ENCODE data around the gene NAP1L1.

Gene NAP1L1

GRCh38 chr12:76024102-76024781 is 60.2 kb downstream of the NAP1L1 start:
- DNase-seq (ENCODE audit: low read depth): no peak
- TF ChIP-seq, protein P1, sequence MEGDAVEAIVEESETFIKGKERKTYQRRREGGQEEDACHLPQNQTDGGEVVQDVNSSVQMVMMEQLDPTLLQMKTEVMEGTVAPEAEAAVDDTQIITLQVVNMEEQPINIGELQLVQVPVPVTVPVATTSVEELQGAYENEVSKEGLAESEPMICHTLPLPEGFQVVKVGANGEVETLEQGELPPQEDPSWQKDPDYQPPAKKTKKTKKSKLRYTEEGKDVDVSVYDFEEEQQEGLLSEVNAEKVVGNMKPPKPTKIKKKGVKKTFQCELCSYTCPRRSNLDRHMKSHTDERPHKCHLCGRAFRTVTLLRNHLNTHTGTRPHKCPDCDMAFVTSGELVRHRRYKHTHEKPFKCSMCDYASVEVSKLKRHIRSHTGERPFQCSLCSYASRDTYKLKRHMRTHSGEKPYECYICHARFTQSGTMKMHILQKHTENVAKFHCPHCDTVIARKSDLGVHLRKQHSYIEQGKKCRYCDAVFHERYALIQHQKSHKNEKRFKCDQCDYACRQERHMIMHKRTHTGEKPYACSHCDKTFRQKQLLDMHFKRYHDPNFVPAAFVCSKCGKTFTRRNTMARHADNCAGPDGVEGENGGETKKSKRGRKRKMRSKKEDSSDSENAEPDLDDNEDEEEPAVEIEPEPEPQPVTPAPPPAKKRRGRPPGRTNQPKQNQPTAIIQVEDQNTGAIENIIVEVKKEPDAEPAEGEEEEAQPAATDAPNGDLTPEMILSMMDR (IDR thresholded peaks at IDR 0.05; ENCODE audit: control insufficient read depth, insufficient read depth, low read depth, low read length, missing control alignments): no peak
- H3K4me3 ChIP-seq (ENCODE audit: control insufficient read depth, low read depth, low read length): no peak overlapping the region

GRCh38 chr12:76023069-76023690 is 61.3 kb downstream of the NAP1L1 start:
- TF ChIP-seq, protein P1 (IDR thresholded peaks at IDR 0.05; ENCODE audit: control insufficient read depth, insufficient read depth, low read depth, low read length, missing control alignments): no peak
- no peak for DNase-seq (ENCODE audit: low read depth)

GRCh38 chr12:76022506-76022905 is 62.0 kb downstream of the NAP1L1 start:
- no peak overlapping the region for H3K4me3 ChIP-seq (ENCODE audit: control insufficient read depth, low read depth, low read length)
- TF ChIP-seq, protein P1 (IDR thresholded peaks at IDR 0.05; ENCODE audit: control insufficient read depth, insufficient read depth, low read depth, low read length, missing control alignments): no peak
- DNase-seq (ENCODE audit: low read depth): no peak

More at GRCh38 chr12:76023069-76023690, 61.3 kb downstream of the NAP1L1 start:
- no peak overlapping the region for H3K4me3 ChIP-seq (ENCODE audit: control insufficient read depth, low read depth, low read length)

DNA sequence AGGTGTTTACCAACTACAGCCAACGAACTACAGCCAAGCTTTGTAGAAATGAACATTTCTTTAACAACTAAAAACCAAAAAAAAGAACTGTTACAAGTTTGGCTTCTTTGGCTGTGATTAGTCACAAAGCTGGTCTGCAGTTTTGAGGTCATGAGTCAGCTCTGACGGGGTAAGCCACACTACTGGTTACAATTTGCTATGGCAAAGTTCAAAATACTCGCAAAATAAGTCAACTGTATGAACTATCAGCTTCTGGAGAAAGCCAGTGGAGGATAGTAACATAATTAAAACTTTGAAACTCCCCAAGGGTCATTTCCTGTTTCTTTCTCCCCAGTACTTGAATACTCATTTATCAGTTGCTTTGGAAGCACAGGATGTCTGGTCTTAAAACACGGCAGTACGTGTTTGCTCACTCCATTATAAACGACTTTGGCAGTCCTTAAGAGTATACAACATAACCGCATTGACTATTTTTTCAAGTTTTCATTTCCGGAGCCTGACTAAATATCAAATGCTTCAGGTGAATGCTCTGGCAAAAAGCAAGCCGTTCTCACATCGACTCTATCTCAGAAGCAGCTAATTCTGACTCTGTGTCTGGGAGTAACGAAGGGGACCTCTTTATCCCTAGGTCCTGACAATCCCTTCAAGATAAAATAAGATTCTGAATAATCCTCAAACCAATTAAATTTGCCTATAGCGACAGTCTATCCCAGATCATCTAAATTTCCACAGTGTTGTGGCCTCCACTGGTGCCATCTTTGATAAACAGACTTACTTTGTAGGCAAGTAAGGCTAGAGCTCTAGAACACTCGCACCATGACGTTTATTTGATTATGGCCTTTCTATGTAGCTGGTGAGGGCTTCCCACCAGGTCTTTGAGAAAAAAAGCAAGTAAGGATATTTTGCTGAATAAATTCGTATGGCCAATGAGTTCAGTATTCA is 63.5 kb downstream of the NAP1L1 start:
- H3K4me3 ChIP-seq (ENCODE audit: control insufficient read depth, low read depth, low read length): no peak overlapping the region
- TF ChIP-seq, protein P1 (IDR thresholded peaks at IDR 0.05; ENCODE audit: control insufficient read depth, insufficient read depth, low read depth, low read length, missing control alignments): no peak
- peak; percentile 96 for DNase-seq (ENCODE audit: low read depth)

DNA sequence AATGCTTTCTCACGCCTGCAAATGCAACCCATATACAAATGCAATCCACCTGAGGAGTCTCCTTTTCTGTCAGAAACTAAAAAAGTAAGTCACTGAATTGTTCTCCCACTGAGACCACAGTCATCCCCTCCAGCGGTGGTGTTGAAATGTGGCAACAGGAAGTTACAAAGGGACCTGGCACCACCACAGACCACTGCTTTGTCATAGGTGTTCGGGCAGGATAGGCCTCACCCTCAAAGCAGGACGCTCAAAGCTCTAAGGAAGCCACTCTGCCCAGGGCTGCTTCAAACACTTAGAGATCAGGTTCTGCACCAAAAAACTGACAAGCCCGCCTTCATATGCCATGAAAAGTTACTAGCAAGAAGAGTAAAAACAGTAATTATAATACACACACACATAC is 64.2 kb downstream of the NAP1L1 start:
- TF ChIP-seq, protein P1 (IDR thresholded peaks at IDR 0.05; ENCODE audit: control insufficient read depth, insufficient read depth, low read depth, low read length, missing control alignments): no peak
- no peak for DNase-seq (ENCODE audit: low read depth)
- no peak overlapping the region for H3K4me3 ChIP-seq (ENCODE audit: control insufficient read depth, low read depth, low read length)

- TF ChIP-seq, protein P1 (IDR thresholded peaks at IDR 0.05; ENCODE audit: control insufficient read depth, insufficient read depth, low read depth, low read length, missing control alignments): no peak
- no peak for DNase-seq (ENCODE audit: low read depth)
- no peak overlapping the region for H3K4me3 ChIP-seq (ENCODE audit: control insufficient read depth, low read depth, low read length)
These were observed 65.8 kb downstream of the NAP1L1 start for GRCh38 chr12:76018672-76019071.
